ENCODE measurements around the gene SLC38A6.

The SLC38A6 gene

DNA sequence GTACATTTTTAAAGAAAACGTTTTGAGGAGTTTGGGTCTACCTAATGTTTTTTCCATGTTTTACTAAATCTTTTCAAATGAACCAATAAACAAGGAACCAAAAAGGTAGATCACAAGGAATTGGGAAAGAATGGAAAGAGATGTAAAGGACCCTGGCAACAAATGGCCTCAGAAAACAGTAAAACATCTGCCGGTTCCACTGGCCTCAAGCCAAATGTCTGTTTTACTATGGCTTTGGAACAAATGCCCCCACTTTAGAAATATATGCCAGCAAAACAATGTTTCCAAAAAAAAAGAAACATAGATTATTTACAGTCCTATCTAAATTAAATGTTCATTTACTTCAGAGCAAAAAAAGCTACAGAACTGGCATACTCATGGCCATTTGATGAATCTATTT, 3.2 kb upstream of the SLC38A6 start:
- DNase-seq (ENCODE audit: low read depth): no peak

DNA sequence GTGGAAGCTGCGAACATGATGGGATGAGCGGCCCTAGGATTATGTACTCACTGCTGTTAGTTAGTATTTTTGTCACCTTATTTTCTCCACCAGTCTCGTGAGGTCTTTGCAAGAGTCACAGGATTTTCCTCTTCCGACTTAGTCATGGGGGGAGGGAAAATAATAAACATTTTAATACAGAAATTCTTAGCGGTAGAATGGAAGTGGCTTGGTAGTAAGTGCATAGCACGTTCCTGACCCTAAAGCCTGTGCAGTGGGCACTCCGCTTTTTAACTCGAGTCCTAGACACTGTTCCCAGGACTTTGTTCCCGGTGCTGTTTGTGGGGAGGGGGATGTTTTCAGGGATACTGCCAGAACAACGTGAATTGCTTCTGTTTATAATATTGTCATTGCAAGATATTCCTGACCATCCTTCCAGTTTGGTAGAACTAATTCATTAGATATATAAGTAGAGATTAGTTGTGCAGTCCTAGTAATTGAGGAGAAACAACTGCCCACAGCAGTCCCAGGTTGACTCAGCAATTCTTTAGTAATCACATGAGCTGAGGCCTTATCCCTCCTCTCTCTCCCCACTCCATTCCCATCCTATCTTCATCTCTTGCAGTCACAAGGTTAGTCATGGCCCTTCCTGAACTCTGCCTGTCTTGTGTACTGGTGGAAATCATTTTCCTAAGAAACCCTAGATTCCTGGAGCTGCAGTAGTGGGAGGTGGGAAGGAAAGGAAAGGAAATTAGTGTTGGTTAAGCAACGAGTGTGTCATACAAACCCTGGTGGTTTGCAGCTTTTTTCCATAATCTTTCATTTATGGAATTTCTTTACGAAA, 799 bp downstream of the SLC38A6 start:
- no peak for DNase-seq (ENCODE audit: low read depth)

DNA sequence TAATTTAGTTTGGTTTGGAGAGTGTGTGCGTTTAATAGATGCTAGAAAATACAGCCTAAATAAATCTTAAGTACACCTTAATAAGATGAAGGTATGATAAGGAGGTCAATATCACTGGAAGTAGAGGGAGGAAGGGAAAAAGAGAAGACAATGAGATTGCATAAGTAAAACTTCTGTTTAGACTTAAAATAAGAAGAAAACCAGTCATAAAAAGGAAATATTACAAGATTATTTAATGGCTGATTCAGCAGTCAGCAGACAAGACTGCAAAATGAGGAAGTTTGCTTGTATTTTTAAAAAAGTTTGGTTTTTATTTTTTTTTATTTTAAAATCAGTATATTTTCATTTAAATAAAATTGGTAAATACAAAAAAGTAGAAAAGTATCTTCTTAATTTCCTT, 3.2 kb downstream of the SLC38A6 start:
- DNase-seq (ENCODE audit: low read depth): no peak

DNA sequence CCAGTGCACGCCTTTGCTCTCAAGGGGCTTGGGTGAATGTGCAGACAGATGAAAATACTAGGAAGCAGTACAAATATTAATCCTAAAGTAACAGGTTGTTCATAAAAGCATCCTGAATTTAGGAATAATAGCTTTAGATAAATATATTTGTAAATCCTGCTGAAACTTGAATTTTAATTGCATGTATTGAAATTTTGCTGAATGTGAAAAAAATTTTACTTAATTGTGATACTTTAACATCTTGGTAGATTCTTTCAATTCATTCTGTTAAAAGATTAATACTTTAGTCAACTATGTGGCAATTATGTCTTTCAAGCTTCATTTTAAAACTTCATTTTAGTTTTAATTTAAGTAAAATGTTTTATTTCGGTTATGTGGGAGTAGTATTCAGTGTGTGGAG, 5.5 kb downstream of the SLC38A6 start:
- DNase-seq (ENCODE audit: low read depth): no peak

DNA sequence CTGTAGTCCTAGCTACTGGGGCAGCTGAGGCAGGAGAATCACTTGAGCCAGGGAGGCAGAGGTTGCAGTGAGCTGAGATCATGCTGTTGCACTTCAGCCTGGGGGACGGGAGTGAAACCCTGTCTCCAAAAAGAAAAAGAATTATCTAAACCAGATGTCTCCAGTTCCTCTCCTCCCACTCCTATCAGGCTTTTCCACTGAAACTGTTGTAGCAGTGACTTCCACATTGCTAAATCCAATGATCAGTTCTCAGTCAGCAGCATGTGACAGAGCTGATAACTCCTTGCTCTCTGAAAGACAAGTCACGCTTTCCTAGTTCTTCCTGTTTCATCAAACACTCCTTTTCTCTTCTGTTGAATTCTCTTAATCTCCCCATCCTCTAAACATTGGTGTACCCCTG, 8.6 kb downstream of the SLC38A6 start:
- DNase-seq (ENCODE audit: low read depth): no peak

DNA sequence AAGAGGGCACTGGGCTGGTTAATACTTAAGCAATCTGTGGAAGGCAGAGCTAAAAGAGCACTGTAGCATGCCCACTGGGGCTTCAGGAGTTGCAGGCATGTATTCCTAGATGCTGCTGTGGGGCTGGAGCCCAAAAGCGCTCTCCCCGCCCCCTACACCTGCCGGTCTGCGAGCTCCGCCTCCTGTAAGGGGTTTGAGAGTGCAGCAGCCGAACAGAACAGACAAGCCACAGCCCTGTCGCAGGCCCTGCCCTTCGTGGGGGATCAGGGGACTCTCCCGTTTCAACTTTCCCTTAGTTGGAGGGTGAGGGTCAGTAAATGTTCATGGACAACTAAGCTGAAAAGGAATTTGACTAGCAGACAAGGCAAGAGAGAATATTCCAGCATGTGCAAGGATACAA, 17.6 kb downstream of the SLC38A6 start:
- DNase-seq (ENCODE audit: low read depth): no peak

DNA sequence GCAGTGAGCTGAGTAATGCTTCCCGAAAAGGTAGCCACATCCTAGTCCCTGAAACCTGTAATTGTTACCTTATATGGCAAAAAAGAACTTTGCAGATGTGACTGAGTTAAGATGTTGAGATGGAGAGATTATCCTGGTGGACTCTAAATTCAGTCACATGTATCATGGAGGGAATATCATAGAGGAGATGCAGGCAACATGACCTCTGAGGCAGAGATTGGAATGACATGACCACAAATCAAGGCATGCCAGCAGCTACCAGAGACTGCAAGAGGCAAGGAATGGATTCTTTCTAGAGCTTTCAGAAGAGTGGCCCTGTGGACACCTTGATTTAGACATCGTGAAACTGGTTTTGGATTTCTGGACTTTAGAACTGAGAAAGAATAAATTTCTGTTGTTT, 18.5 kb downstream of the SLC38A6 start:
- DNase-seq (ENCODE audit: low read depth): no peak

DNA sequence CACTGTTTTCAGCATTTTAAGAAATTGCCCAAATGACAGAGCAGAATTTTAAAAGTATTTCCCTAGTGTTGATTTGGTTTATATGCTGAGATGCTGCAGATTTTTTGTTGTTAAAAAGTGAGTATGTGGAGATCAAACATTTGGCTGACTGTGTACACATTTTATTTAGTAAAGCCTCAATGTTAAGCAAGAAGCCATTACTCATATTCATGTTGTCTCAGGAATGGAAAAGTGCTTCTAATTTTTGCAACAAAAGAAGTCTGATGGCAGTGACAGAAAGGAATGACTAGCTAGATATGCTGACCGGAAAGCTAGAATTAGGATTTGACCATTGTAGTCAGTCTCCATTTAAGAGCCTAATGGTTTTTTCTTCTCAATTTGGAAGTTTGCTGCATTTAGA, 22.5 kb downstream of the SLC38A6 start:
- DNase-seq (ENCODE audit: low read depth): no peak

DNA sequence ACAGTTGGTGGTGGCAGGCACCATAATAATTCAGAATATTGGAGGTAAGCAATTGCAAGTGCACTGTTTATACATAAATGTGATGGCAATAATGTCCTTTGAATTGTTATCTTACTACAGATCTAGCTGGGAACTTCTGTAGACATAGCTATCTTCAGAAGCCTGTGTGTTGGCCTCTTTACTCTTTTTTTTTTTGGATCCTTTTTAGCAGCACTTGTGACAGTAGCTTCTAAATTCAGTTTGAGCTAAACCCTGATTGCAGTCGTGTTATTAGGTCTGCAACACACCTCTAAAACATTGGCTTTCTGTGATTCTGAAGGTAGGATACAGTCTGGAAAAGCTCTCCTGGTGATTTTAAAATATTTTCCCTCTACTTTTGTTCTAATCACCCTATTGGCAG, 38.5 kb downstream of the SLC38A6 start:
- DNase-seq (ENCODE audit: low read depth): no peak

DNA sequence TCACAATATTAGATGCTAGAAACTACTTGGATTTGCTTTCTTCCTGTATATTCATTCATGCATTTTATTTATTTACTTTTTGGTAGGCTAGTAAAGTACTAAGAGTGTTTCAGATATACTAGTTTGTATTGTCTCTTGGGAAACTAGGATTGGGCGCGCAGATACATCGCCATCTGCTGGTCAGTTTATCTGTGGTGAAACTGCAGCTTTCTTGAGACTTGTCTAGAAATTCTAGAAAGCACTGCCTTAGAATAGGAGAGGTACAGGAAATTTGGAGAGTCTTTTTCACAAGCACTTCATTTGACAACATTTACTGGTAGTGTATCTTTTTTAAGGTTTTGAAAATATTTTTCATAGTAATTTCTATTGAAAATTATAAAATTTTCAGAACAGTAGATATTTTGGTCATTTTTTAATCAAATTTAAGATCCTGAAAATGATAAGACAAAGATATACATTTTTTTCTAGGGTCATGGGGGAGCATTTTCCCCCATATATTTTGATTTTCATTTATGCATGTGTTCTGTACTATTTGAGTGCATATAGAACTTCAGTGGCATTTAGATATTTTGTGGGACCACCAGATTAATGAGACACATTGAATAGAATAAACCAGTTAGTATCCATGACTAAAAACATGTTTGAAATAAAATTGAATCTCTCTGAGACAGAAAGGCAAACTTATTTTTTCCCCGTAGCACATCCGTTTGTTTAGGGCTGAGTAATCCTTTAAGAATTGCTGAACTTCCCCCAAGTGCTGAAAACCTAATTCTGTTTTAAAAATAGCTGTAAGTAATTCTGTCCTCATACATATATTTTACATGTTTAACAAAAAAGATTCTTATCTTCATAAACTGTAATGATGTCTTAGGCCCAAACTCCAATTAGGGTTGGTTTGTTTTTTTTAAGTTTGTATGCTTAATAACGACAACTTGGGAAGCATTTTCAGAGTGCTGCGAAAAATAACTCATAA, 44.5 kb downstream of the SLC38A6 start:
- DNase-seq (ENCODE audit: low read depth): no peak

DNA sequence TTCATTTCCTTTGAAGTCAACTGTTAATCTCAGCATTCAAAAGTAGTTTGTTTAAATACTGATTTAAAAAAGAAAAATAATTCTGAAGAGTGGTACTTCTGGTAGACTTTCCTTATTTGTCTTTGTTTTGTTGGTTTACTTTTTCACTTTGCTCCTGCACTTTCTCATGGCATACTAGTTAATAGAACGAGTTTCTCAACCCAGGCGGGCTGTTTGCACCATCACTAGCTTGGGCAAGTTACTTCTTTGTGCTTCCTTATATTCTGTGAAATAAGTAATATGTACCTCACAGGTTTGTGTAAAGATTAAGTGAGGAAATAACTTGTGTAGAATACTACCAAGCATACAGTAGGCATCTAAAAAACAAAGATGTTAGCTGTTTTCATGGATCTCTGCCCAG, 45.5 kb downstream of the SLC38A6 start:
- DNase-seq (ENCODE audit: low read depth): no peak

DNA sequence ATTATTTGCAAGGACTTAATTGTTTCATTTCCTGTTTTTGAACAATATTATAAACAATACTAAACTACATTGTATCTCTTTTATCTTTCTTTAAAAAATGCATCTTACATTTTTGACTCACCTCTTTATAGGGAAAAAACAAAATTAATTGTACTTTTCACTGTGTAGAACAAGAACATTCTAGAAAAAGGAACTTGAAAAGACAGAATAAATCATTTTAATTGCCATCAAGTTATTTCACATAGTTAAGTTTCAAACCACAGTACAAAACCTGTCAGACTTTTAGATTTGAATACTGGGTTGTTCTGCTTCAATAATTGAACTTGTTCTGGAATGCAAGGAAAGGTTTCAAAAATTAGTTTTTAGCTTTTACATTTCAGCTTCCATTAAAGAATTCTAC, 50.0 kb downstream of the SLC38A6 start:
- DNase-seq (ENCODE audit: low read depth): no peak

DNA sequence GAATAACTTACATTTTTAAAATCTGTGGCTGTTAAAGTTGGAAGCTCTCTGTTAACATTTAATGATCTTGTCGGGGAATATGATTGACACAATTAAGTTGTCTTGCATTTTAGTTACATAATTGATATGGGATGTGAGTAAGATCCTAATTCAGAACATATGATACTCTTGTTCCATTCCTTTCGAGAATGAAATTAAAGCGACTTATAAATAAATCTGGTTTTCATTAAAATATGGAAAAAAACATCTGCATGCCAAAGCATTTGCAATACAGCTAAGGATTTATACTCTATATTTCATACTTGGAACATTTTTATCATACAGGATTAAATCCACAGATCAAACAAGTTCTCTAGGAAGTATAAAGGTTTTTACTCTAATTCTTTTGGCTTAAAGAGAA, 52.0 kb downstream of the SLC38A6 start:
- DNase-seq (ENCODE audit: low read depth): no peak

DNA sequence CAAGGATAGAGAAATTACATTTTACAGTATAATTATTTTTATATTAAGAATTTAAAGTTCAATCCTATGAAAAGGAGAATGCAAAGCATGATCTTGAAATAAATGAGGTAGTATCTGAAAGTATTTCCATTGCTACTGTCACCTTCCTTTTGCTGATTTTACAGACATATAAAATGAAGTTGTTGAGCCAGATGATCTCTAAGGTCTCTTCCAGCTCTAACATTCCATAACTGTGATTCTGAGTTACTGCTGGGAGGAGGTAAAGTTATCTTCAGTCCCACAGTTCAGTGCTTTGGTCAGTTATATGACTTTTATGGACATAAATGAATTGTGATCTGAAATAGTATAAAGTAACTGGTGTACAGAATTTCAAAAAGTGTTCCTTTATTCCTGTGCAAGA, 52.8 kb downstream of the SLC38A6 start:
- DNase-seq (ENCODE audit: low read depth): no peak

DNA sequence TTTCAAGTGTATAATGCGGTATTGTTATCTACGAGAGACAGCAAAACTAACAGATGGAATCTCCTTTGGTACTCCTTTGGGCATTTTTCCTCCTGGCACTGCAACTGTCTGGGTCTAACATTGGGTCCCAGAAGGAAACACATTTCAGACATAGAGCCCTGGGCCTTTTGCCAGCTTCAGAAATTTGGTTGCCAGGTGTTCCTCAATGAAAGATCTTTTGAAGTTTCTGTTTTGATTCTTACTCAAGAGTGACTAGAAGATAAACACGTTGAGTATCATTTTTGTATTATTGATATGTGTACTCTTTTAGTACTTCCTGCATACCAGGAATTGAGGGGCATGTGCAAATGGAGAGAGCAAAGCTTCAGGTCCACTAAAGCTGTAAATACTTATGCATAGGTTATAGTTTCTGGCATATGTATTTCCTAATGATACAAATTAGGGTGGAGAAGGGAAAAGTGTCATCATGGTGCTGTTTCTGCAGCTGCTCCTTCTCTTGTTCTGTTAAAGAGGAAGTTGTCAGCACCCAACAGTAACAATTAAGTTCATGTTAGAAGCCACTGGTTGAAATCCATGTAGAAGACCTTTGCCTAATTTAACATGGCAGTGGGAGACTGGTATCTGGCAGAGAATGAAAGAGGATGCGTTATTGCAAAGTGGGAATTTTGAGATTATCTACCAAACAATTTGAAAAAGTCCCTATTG, 53.5 kb downstream of the SLC38A6 start:
- DNase-seq (ENCODE audit: low read depth): no peak

DNA sequence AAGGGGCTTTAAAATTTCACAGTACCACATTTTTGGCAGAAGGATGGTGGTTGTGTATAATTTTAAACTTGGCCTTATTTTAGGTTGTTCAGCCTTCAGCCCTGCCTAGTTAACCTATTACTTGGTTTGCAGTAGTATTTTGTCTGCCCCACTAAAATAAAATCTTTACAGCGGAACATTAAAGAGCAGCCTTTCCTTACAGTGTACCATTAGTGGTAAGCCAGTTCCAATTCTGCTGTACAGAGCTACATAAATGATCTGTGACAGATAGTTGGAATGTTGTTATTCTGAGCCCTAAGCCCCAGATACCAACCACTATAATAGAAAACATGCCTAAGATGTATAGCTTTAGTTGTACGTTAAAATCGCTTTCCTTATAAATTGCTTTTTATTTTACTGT, 56.2 kb downstream of the SLC38A6 start:
- DNase-seq (ENCODE audit: low read depth): no peak

DNA sequence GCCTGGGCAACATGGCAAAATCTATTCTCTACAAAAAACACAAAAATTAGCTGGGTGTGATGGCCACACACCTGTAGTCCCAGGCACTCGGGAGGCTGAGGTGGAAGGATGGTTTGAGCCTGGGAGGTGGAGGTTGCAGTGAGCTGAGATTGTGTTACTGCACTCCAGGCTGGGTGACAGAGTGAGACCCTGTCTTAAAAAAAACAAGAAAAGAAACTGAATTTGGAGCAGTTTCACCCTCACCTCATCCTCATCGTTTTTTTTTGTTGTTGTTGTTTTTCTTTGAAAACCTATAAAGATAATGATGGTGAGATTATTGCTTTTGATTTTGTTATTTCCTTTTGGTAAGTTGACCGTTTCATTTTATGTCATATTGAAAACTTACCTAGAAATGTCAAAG, 60.7 kb downstream of the SLC38A6 start:
- no peak for DNase-seq (ENCODE audit: low read depth)

DNA sequence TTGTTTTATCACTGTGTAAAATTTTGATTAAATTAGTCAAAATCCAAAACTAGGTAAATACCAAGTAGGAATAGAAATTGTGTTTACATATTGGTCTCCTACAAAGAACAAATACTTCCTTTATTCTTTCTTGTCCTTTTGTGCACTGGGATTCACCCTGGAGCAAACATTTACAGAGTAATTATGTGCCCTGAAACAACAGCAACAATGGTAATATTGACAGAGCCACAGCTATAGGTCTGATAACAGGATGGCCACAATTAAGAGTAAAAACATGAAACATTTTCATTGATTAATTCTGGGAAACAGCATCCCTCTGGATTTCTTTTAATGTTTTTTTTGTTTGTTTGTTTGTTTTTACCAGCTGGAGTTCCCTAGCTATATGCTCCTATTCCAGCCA, 61.2 kb downstream of the SLC38A6 start:
- no peak for DNase-seq (ENCODE audit: low read depth)

DNA sequence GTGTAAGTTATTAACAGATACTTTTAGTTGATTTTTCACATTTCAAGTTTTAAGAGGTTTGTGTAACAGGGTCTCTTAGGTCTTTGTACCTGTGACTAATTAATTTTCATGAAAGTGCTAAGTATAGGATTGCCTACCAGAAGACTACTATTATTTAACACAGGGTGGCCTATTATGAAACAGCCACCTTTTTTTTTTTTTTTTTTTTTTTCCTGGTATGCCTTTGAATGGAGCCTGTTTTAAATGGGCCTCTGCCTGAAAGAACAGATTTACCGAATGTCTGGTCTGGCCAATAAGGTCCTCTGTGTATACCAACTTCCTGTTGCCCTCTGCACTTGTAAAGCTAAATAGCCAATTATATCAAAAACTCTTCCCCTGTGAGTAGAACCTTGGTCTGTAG, 62.5 kb downstream of the SLC38A6 start:
- DNase-seq (ENCODE audit: low read depth): no peak

DNA sequence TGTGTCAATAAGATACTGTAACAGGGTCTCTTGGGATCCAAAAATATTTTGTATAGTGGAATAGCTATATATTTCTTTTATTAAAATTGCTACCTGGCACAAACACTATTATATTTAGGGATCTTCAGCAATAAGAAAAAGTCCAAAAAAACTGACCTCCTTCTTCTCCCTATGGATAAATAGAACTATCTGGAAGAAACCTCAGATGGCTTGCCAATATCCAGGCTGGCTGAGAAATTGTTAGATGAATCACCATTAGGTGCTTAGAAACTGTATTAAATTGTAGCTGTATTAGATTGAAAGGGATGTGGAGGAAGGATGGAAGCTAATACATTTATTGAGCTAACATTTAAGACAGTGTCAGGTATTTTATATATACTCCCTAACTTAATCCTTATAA, 66.0 kb downstream of the SLC38A6 start:
- DNase-seq (ENCODE audit: low read depth): no peak

DNA sequence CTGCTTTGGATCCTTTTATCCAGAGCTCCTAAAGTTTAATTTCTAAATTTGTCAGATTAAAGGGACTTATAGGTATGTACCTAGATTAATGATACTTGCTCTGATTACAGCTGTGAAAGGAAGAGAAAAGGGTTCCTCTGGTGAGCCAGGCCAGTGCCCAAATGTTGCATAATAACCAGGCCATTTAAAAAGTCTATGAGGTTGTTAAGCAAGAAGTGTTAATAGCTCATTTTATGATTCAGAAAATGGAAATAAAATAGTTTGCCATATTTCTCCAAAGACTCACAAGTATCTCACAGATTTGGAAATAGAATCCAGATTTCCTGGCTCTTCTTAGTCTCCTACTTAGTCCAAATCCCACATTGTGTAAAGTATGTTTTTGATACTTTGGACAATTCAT, 67.6 kb downstream of the SLC38A6 start:
- no peak for DNase-seq (ENCODE audit: low read depth)

DNA sequence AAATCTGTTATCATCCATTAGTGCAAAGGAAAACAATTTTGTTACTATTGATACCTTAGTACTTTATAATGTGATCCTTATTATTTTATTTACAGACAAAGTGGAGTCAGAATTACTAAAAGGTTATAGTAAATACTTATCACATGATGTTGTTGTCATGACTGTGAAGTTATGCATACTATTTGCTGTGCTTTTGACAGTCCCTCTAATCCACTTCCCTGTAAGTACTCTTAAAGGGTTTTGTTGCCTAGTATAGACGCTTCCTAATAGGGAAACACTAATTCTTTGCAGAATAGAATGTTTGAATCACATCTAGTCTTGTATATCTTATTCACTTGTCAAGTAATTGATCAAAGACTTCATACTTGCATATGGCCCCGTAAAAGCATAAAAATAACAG, 69.4 kb downstream of the SLC38A6 start:
- DNase-seq (ENCODE audit: low read depth): no peak

DNA sequence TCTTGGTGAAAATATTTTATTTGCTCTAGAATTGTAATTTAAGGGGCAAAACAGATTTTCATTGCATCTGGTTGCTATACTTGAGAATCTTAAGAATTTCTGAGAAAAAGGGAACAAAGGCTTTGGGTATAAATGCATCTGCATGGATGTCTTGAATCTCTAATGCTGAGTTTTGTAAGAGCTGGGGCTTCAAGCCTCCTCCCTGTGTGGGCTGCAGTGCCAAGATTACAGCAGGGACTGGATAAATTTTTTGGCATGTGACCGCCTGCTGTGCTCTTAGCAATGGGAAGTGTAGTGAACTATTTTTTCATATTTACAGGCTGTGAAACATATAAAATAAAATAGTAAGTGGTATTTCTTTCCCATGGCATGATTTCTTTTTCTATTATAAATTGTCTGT, 70.0 kb downstream of the SLC38A6 start:
- no peak for DNase-seq (ENCODE audit: low read depth)
